Measurements from ENCODE around the gene ANTXR2.
"Not testable (repeated sequence)": the region's sequence is repeated elsewhere in the genome, so short reads cannot be mapped to it uniquely, and the experiment has no call there.

The ANTXR2 gene

GRCh38 chr4:80015407-80016189 is 57.4 kb downstream of the ANTXR2 start:
- no peak for DNase-seq

- no peak for DNase-seq
These were observed 58.5 kb downstream of the ANTXR2 start for GRCh38 chr4:80014531-80014930.

GRCh38 chr4:80012291-80012690 is 60.7 kb downstream of the ANTXR2 start:
- no peak for DNase-seq

GRCh38 chr4:80011636-80012236 is 61.3 kb downstream of the ANTXR2 start:
- DNase-seq = no peak

- DNase-seq = no peak
These were observed 62.7 kb downstream of the ANTXR2 start for GRCh38 chr4:80010316-80010715.

- DNase-seq = no peak
These were observed 63.2 kb downstream of the ANTXR2 start for GRCh38 chr4:80009806-80010205.

GRCh38 chr4:80008971-80009370 is 64.1 kb downstream of the ANTXR2 start:
- no peak for DNase-seq

- DNase-seq = peak; percentile 16
These were observed 64.7 kb downstream of the ANTXR2 start for GRCh38 chr4:80008351-80008750.

- peak; percentile 9 for DNase-seq
These were observed 65.3 kb downstream of the ANTXR2 start for GRCh38 chr4:80007745-80008149.

GRCh38 chr4:80006935-80007744 is 65.9 kb downstream of the ANTXR2 start:
- DNase-seq = peak; percentile 48

GRCh38 chr4:80005863-80006262 is 67.2 kb downstream of the ANTXR2 start:
- DNase-seq = no peak

- DNase-seq = no peak
These were observed 68.7 kb downstream of the ANTXR2 start for GRCh38 chr4:80004319-80004718.

GRCh38 chr4:80002559-80002958 is 70.5 kb downstream of the ANTXR2 start:
- DNase-seq = not testable (repeated sequence)

- DNase-seq = not testable (repeated sequence)
These were observed 74.0 kb downstream of the ANTXR2 start for GRCh38 chr4:79999048-79999447.

- no peak for DNase-seq
These were observed 74.8 kb downstream of the ANTXR2 start for GRCh38 chr4:79998201-79998600.

GRCh38 chr4:79996851-79997250 is 76.2 kb downstream of the ANTXR2 start:
- no peak for DNase-seq

GRCh38 chr4:79993476-79993875 is 79.6 kb downstream of the ANTXR2 start:
- no peak for DNase-seq

GRCh38 chr4:79991601-79992000 is 81.4 kb downstream of the ANTXR2 start:
- DNase-seq = no peak

GRCh38 chr4:79991100-79991499 is 81.9 kb downstream of the ANTXR2 start:
- not testable (repeated sequence) for DNase-seq

GRCh38 chr4:79987401-79987800 is 85.6 kb downstream of the ANTXR2 start:
- no peak for DNase-seq

GRCh38 chr4:79983431-79983830 is 89.6 kb downstream of the ANTXR2 start:
- DNase-seq = no peak

GRCh38 chr4:79982601-79983322 is 90.3 kb downstream of the ANTXR2 start:
- no peak for DNase-seq

- no peak for DNase-seq
These were observed 92.6 kb downstream of the ANTXR2 start for GRCh38 chr4:79980448-79980847.
